ENCODE measurements around the gene RALGAPB. TPM values are rescaled to one million over a fixed set of nuclear protein-coding genes. Genes with fewer than 3 reads are reported as not detected.

Gene RALGAPB
- total and polyA plus RNA-seq, 2 of the 13 experiments (the other 11 are each of a cell fraction or from before 2014, with no cell fraction given), result 17.6 to 30.6 TPM

DNA sequence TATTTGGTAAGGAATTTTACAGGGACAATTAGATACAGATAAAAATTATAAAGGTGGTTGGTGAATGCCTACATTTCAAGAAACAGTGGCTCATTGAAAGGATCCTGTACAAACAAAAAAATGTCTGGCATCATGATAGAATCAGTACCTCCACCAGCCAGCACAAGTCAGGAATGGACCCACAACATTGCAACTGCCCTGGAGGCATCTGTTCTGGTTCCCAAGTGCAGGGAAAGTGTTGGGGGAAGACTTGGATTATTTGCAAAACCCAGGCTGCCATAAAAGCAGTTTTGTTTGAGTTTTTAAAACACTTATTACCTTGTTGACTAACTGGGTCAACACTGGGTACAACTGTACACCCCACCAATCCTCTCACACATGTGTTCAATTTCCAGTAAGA, 153.3 kb downstream of the RALGAPB start:
- FAIRE-seq (no peak), ATAC-seq (no peak), DNase-seq (ENCODE audit: low spot score) (no peak)
- TF ChIP-seq ZNF414 (CRISPR knock-in tag; IDR thresholded peaks at IDR 0.05) (no peak), ELK4 (CRISPR knock-in tag; IDR thresholded peaks at IDR 0.05; ENCODE audit: borderline replicate concordance) (no peak), KLF15 (CRISPR knock-in tag; IDR thresholded peaks at IDR 0.05; ENCODE audit: borderline replicate concordance) (no peak), GABPA (IDR thresholded peaks at IDR 0.05; ENCODE audit: low read depth, low read length) (no peak), GABPA (CRISPR knock-in tag; IDR thresholded peaks at IDR 0.05; ENCODE audit: low read depth) (no peak), CC2D1A (CRISPR knock-in tag; IDR thresholded peaks at IDR 0.05) (no peak), ZNF768 (CRISPR knock-in tag; IDR thresholded peaks at IDR 0.05) (no peak), XRCC5 (optimal IDR thresholded peaks at IDR 0.05; ENCODE audit: low read length) (no peak), DPF2 (CRISPR knock-in tag; IDR thresholded peaks at IDR 0.05; ENCODE audit: borderline replicate concordance, low read depth) (no peak), TAF1 (CRISPR knock-in tag; IDR thresholded peaks at IDR 0.05) (no peak), ZNF30 (CRISPR knock-in tag; IDR thresholded peaks at IDR 0.05) (no peak)
- TF ChIP-seq, protein P1, sequence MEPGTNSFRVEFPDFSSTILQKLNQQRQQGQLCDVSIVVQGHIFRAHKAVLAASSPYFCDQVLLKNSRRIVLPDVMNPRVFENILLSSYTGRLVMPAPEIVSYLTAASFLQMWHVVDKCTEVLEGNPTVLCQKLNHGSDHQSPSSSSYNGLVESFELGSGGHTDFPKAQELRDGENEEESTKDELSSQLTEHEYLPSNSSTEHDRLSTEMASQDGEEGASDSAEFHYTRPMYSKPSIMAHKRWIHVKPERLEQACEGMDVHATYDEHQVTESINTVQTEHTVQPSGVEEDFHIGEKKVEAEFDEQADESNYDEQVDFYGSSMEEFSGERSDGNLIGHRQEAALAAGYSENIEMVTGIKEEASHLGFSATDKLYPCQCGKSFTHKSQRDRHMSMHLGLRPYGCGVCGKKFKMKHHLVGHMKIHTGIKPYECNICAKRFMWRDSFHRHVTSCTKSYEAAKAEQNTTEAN (CRISPR knock-in tag; conservative IDR thresholded peaks at IDR 0.05), result no peak
- Histone ChIP-seq H3K9ac (ENCODE audit: insufficient read depth, low read depth, low read length) (no peak overlapping the region), H3K27ac (ENCODE audit: extremely low read length, insufficient read depth, low read length) (no peak overlapping the region), H3K4me1 (ENCODE audit: insufficient read depth, low read length) (no peaks in the 10 kb centered on the region), H4K20me1 (ENCODE audit: insufficient read depth, low read length) (no peaks in the 10 kb centered on the region), H2AFZ (ENCODE audit: low read length) (no peak overlapping the region), H3K4me3 (replicated peaks in 1 of 3; ENCODE audit: insufficient read depth in 1 of 3, low read depth in 2 of 3, low read length in 3 of 3) (no peak overlapping the region), H3K4me2 (ENCODE audit: low read depth, low read length) (no peak overlapping the region), H3K79me2 (ENCODE audit: insufficient read depth, low read length) (no peaks in the 10 kb centered on the region), H3K36me3 (replicated peaks in 1 of 2; ENCODE audit: control insufficient read depth in 1 of 2, insufficient read depth in 2 of 2, low read length in 2 of 2) (no peaks in the 10 kb centered on the region), H3K27me3 (ENCODE audit: control insufficient read depth in 1 of 2, insufficient read depth in 2 of 2, low read length in 2 of 2) (peaks cover 2 to 7% of the 10 kb centered on the region in 2 experiments; a peak in 4 of 5 replicates), H3K9me3 (ENCODE audit: low read length) (peaks cover 3% of the 10 kb centered on the region; the same call in 1 of the 2 replicates)
- CTCF ChIA-PET (ENCODE audit: low intra/inter-chr PET ratio, low total read pairs), result no interaction called here
- no TSS peak for BruUV-seq (replicated peaks)
- in situ Hi-C loops (cut with HindIII; ENCODE audit: extremely low pct_ligation_motif_present, low pct_unique_long_range_greater_than_20kb) (loop anchor here (25.0 kb wide), 1 partner anchor 411 kb away; no protein-coding TSS in a partner anchor), intact Hi-C loops (cut with micrococcal nuclease; ENCODE audit: unreplicated experiment) (no loop called here)
- POLR2A ChIA-PET, result no interaction called here
